NCI-H69 (cell line): Measurements from ENCODE around the gene TMEM106B.

Source experiments
- DNase-seq: peaks from one replicate; lab custom pipeline; 2025; lab: John Stamatoyannopoulos, UW

The TMEM106B gene

GRCh38 chr7:12228024-12228423 lies 16.9 kb downstream of the TMEM106B start:
- DNase-seq, result no peak

DNA sequence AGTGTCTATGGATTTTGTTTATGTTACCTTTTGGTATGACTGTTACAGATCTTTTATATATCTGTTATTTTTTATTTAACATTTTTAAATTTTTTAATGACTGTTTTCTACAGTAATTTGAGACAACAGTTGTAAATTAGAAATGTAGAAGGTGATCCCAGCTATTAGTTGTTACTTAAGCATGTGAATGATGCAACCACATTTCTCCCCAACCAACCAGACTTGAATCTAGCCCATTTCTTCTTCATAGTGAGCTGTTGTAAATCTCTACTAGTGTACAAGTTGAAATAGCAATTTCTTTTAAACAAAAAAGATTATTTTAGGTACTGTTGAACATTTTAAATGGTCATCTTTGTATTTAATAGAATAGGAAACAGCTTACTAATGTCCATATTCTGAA lies 18.0 kb downstream of the TMEM106B start:
- no peak for DNase-seq

- no peak for DNase-seq
These were observed 20.0 kb downstream of the TMEM106B start for GRCh38 chr7:12231097-12231496.

DNA sequence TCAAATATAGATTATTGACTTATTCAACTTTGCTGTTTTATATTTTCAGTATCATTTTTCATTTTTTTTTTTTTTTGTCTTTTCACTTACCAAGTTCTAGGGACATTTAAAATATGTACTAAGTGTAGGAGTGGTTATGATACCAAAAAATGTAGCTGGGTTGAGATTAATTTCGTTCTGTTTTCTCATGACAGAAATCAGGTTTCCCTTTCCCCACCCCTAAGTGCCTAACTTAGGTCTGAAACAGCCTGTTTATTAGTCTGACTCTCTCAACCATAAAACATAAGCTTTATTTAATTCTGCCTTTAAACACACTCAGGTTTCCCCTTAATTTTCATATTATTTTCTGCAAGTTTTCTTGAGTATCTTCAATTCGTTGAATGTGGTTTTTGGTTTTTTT lies 22.1 kb downstream of the TMEM106B start:
- DNase-seq, result no peak

DNA sequence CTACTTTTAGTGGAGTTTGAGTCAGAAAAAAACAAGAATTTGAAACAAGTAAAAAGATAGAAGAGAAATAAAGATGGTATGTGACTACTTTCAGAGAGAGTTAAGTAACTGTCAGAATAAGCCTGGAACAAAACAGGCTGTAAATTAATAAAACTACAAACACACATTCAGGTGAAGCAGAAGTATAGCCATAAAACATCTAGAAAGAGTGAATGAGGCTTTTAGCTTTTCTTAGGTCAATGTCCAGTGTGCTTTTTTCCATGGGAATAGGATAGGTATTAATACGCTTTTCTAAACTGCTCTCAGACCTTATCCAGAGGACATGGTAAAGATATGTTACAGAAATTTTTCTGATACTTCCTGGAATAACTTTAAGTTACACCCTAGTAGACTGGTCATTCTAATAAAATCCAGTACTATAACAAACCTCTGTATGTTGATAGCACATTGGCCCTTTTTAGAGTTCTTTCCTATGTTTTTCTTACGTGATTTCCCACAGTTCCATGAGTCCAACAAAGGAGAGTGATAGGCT lies 23.3 kb downstream of the TMEM106B start:
- DNase-seq, result no peak

GRCh38 chr7:12235970-12236369 lies 24.9 kb downstream of the TMEM106B start:
- DNase-seq, result no peak

- DNase-seq, result no peak
These were observed 25.9 kb downstream of the TMEM106B start for GRCh38 chr7:12237007-12237406.

DNA sequence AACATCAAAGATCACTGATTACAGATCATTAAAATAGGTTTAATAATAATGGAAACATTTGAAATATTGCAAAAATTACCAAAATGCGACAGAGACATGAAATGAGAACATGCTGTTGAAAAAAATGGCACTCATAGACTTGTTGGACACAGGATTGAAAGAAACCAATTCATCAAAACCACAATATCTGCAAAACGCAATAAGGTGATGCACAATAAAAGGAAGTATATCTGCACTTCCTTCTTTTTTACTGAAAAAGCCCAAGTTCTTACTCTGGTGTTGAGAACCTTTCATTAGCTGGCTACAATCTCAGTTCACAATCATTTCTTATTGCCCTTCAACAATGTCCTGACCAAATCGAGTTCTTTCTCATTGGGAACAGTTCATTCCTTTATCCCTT lies 28.7 kb downstream of the TMEM106B start:
- no peak for DNase-seq

DNA sequence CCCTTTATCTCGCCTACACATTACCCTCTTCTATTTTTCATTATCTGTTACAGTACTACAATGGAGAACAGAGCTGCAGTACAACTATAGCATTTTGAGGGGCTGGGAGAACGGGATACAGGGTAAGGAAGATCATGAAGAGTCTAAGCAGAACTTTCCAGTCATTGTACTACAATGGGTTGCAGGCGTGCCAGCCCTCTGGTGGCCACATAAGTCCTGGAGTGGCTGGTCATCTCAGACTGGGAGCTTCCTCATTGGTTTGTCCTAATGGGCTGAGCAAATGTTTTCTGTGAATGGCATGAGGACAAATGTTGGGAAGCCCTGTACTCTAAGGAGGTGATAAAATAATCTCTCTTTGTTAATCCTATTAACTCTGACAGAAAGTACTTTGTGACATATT lies 33.0 kb downstream of the TMEM106B start:
- DNase-seq, result peak; percentile 71

- DNase-seq, result peak; percentile 29
These were observed 33.6 kb downstream of the TMEM106B start for GRCh38 chr7:12244694-12245093.

DNA sequence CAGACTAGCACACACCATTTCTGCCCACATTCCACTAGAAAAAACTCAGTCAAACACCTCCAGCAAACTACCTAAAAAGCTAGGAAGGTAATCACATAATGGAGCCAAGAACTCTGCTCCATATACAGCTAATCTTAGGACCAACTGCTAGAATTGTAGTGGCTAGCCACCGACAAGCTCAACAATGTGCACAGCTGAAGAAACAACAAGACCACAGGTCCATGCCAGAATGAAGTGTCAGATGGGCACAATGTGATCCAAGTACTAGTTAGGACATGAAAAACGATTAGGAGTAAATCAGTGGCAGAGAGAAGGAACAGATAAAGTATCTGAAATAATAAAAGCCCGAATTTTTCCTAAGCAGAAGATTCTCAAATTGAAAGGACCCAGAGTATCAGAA lies 38.6 kb downstream of the TMEM106B start:
- no peak for DNase-seq

DNA sequence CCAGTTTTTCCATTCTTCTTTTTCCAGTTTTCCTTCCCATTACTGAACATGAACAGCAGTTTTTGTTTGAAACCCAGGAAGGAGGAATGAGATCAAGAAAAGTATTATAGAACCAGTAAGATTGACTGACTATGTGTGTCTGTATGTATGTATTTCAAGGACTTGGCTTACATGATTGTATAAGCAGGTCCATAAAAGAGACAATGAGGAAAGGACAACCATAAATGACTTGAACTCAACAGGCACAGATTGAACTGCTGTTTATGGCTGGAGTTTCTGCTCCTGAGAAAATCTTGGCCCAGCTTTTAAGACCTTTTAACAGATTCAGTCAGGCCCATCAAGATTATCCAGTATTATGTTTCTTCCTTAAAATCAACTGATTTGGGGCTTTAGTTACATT lies 39.1 kb downstream of the TMEM106B start:
- no peak for DNase-seq

GRCh38 chr7:12256090-12256489 lies 45.0 kb downstream of the TMEM106B start:
- DNase-seq, result peak; percentile 33

GRCh38 chr7:12257582-12257981 lies 46.5 kb downstream of the TMEM106B start:
- peak; percentile 19 for DNase-seq

GRCh38 chr7:12258074-12258473 lies 47.0 kb downstream of the TMEM106B start:
- DNase-seq, result no peak

- DNase-seq, result no peak
These were observed 56.4 kb downstream of the TMEM106B start for GRCh38 chr7:12267542-12267941.

DNA sequence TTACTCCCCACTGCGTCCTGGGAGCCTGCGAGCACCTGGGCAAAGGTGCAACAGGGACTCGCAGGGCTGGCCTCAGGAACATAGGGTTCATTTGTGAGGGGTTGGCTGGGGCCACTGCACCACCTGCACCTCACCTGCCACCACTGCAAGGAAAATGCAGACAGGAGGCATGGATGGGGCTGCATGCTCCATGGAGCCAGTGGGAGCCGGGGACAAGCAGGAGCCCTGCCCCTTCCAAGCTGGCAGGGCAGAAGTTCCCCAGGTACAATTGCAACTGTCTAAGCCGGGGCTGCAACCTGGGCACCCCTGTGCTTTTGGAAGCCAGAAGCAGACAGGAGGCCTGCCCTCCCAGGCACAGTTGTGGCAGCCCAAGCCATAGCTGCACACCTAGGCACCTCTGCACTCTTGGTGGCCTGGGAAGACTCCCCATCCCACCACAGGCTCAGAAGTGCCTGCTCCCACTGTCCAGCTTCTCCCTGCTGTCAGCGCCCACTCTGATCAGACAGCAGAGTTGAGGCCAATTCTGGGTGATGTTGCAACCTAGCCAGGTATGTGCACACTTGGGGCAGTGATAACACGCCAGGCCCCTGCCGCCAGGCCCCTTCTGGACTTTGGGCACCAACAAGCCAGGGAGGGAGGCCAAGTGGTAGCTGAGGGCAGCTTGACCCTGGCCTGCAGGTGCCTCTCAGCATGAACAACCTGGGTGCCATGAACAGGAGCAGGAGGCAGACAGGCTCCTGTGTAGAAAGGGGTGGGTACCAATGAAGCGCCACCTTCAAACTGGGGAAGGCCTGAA lies 58.2 kb downstream of the TMEM106B start:
- no peak for DNase-seq

DNA sequence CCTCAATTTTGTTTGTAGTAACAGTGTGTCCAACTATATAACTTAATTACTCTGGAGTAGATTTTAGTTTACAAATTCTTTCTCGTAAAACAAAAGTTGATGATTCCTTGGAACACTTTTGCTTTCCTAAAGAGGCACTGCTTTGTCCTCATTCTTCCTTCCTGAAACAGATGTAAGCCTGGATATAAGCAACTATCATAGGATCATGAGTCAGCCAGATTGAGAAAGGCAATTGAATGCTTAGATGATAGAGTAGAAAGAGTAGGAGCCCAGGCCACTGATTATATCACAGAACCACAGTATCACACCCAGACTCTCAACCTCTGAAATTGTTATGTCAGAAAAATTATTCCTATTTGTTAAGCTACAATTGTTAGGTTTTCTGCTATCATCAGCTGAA lies 69.9 kb downstream of the TMEM106B start:
- DNase-seq, result peak; percentile 49

DNA sequence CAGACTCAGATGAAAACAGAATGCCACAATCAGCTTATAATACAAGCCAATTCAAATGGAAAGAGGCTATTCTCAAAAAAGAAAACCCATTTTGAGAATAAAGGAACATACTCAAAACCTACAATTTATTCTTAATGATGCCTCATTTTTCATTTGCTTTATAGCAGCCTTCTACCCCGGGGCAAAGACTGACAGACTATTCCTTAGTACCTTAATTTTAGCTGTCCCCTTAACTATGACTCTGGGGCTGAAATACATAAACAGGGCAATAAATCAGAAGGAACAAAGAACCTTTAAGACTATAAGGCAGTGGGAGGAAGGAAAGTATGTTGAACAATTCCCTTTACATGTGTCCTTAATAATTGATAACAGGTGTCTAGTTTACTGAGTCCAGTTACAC lies 76.8 kb downstream of the TMEM106B start:
- peak; percentile 99 for DNase-seq

DNA sequence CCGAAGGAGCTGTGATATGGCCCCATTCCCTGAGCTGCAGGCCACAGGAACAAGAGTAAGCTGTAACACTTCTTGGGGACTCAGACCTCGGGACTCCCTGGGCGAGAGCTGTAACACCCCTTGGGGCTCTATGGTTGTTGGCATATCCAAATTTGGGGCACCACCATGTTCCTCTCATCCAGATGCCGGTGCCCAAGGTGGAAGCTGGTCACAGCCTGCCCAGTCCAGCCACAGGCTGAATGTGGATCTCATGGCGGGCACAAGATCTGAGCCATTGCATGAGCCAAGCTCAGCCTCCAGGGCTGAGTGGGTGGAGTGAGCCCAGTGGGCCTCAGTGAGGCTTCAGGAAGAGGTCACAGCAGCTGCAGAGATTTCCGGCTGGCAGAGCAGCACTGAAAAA lies 78.9 kb downstream of the TMEM106B start:
- no peak for DNase-seq

GRCh38 chr7:12290761-12291160 lies 79.7 kb downstream of the TMEM106B start:
- no peak for DNase-seq

DNA sequence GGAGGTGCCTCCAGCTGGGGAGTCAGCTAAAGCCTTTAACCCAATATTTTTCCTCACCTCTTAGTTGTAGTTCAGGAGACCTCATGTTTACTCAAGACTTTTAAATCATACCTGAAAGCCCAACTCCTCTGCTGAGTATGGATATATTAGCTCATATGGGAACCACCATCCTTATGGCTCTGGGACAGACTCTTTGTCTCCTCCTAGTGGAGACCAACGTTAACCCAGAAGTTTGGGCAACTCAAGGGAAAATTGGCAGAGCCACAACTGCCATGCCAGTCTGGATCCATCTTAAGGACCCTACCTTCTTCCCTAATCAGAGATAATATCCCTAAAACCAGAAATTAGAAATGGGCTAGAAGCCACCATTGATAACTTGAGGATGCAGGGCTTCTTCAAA lies 80.8 kb downstream of the TMEM106B start:
- peak; percentile 17 for DNase-seq
